RWPE2 (cell line): ENCODE results near the gene SRGAP1.

ENCODE experiments used
- ATAC-seq: fragments of 200-7000 bp; cut with Tn5 transposase; 3 replicates; pipeline ENCODE4 v1.9.1; 2021; ENCODE audit warnings: low read depth
- DNase-seq: peaks from one replicate; pipeline ENCODE4 v3.0.0-alpha.2; 2020; ENCODE audit warnings: low spot score
- H3K27ac ChIP-seq: fragments of 450-650 bp; 2 replicates; pipeline ENCODE4 v1.5.1; 2017; ENCODE audit warnings: mild to moderate bottlenecking; ENCODE audit not compliant: poor library complexity, severe bottlenecking
- H3K27me3 ChIP-seq: fragments of 250-450 bp; sonication (Bioruptor Pico); 2 replicates; pipeline ENCODE4 v1.5.1; 2021; ENCODE audit warnings: mild to moderate bottlenecking, moderate library complexity; ENCODE audit not compliant: insufficient read depth, poor library complexity, severe bottlenecking
- H3K36me3 ChIP-seq: fragments of 250-450 bp; sonication (Bioruptor Pico); 2 replicates; pipeline ENCODE4 v1.5.1; 2020; ENCODE audit warnings: low read depth, mild to moderate bottlenecking, moderate library complexity
- H3K4me1 ChIP-seq: fragments of 250-450 bp; sonication (Bioruptor Pico); 2 replicates; pipeline ENCODE4 v1.5.1; 2021; ENCODE audit warnings: mild to moderate bottlenecking, moderate library complexity; ENCODE audit not compliant: insufficient read depth, poor library complexity, severe bottlenecking
- H3K4me3 ChIP-seq: fragments of 250-450 bp; sonication (Bioruptor Pico); 2 replicates; pipeline ENCODE4 v1.5.1; 2021; ENCODE audit warnings: mild to moderate bottlenecking, moderate library complexity; ENCODE audit not compliant: severe bottlenecking
- H3K9me3 ChIP-seq: fragments of 250-450 bp; sonication (Bioruptor Pico); 2 replicates; pipeline ENCODE4 v1.5.1; 2021; ENCODE audit warnings: mild to moderate bottlenecking, moderate library complexity; ENCODE audit not compliant: severe bottlenecking
- CTCF ChIP-seq: fragments of 450-650 bp; IDR thresholded peaks from one replicate; pipeline ENCODE4 v1.5.1; 2017; ENCODE audit warnings: mild to moderate bottlenecking, moderate library complexity; ENCODE audit not compliant: poor library complexity, severe bottlenecking

SRGAP1 gene

GRCh38 chr12:64177001-64177400 lies 332.5 kb downstream of the SRGAP1 start:
- ATAC-seq (no peak), DNase-seq (no peak)
- no peaks in the 10 kb centered on the region for H3K27me3 ChIP-seq
- no peak for TF ChIP-seq CTCF
- peaks cover 24% of the 10 kb centered on the region for H3K4me1 ChIP-seq
- no peak overlapping the region for H3K27ac ChIP-seq
- H3K9me3 ChIP-seq = no peaks in the 10 kb centered on the region
- H3K4me3 ChIP-seq = no peak overlapping the region
- no peaks in the 10 kb centered on the region for H3K36me3 ChIP-seq

GRCh38 chr12:64178122-64178521 lies 333.6 kb downstream of the SRGAP1 start:
- TF ChIP-seq CTCF = no peak
- no peak for DNase-seq

GRCh38 chr12:64180951-64181350 lies 336.5 kb downstream of the SRGAP1 start:
- Histone ChIP-seq H3K4me3 (no peak overlapping the region), H3K9me3 (no peaks in the 10 kb centered on the region), H3K27me3 (no peaks in the 10 kb centered on the region), H3K36me3 (no peaks in the 10 kb centered on the region), H3K27ac (peak overlapping the region; percentile 96), H3K4me1 (peaks cover 31% of the 10 kb centered on the region)
- DNase-seq (no peak), ATAC-seq (peak; percentile 18; the same call in 1 of the 3 replicates)
- no peak for TF ChIP-seq CTCF

More at GRCh38 chr12:64178122-64178521, 333.6 kb downstream of the SRGAP1 start:
- no peaks in the 10 kb centered on the region for H3K36me3 ChIP-seq
- 0 out of 3 replicates have a peak, but pooled peaks have one; percentile 11 for ATAC-seq
- H3K27me3 ChIP-seq = no peaks in the 10 kb centered on the region
- no peak overlapping the region for H3K4me3 ChIP-seq
- peak overlapping the region; percentile 96 for H3K27ac ChIP-seq
- no peaks in the 10 kb centered on the region for H3K9me3 ChIP-seq
- peaks cover 31% of the 10 kb centered on the region for H3K4me1 ChIP-seq

- no peaks in the 10 kb centered on the region for H3K9me3 ChIP-seq
- peaks cover 35% of the 10 kb centered on the region for H3K4me1 ChIP-seq
- peak; percentile 92 for TF ChIP-seq CTCF
- H3K4me3 ChIP-seq = no peak overlapping the region
- ATAC-seq (peak; percentile 94), DNase-seq (peak; percentile 79)
- H3K27ac ChIP-seq = peak overlapping the region; percentile 96
- no peaks in the 10 kb centered on the region for H3K27me3 ChIP-seq
- no peaks in the 10 kb centered on the region for H3K36me3 ChIP-seq
These were observed 337.2 kb downstream of the SRGAP1 start for GRCh38 chr12:64181430-64182291.

GRCh38 chr12:64184216-64184615 lies 339.7 kb downstream of the SRGAP1 start:
- Histone ChIP-seq H3K4me3 (no peak overlapping the region), H3K27ac (no peak overlapping the region), H3K36me3 (no peaks in the 10 kb centered on the region), H3K4me1 (peaks cover 47% of the 10 kb centered on the region), H3K27me3 (no peaks in the 10 kb centered on the region), H3K9me3 (no peaks in the 10 kb centered on the region)
- DNase-seq = no peak
- ATAC-seq = no peak
- no peak for TF ChIP-seq CTCF
